Spleen (tissue), 11 donors: Measurements from ENCODE around the gene CTTN. TPM values are rescaled to one million over a fixed set of nuclear protein-coding genes. Genes with fewer than 3 reads are reported as not detected.

Source experiments
- DNase-seq: peaks from one replicate; pipeline ENCODE4 v3.0.0-alpha.2; 2020
- H3K27ac ChIP-seq, 8 donors: fragments of 200-600 bp; sonication (generic) in 7 of 8; 1 replicate in 4 of 8; 2 replicates in 4 of 8; pipeline versions ENCODE4 v1.5.0 to v1.8.0; 2016 to 2021; ENCODE audit warnings: inconsistent platforms in 4 of 8, mild to moderate bottlenecking in 4 of 8, moderate library complexity in 1 of 8
- H3K27me3 ChIP-seq, 7 donors: fragments of 200-600 bp; sonication (generic) in 6 of 7; replicated peaks in 1 of 7; 1 replicate in 4 of 7; 2 replicates in 3 of 7; pipeline versions ENCODE4 v1.5.0 to v1.8.0; 2016 to 2021; ENCODE audit warnings: inconsistent platforms in 3 of 7, mild to moderate bottlenecking in 1 of 7
- H3K36me3 ChIP-seq, 6 donors: fragments of 200-600 bp; sonication (generic) in 5 of 6; 1 replicate in 4 of 6; 2 replicates in 2 of 6; pipeline versions ENCODE4 v1.5.0 to v1.8.0; 2016 to 2021; ENCODE audit warnings: inconsistent platforms in 2 of 6
- H3K4me1 ChIP-seq, 6 donors: fragments of 200-600 bp; sonication (generic) in 5 of 6; 1 replicate in 3 of 6; 2 replicates in 3 of 6; pipeline versions ENCODE4 v1.5.0 to v1.8.0; 2016 to 2021; ENCODE audit warnings: inconsistent platforms in 3 of 6
- H3K4me3 ChIP-seq, 8 donors: fragments of 200-600 bp; sonication (generic) in 7 of 8; 1 replicate in 4 of 8; 2 replicates in 4 of 8; pipeline versions ENCODE4 v1.5.0 to v1.8.0; 2016 to 2021; ENCODE audit warnings: inconsistent platforms in 4 of 8, mild to moderate bottlenecking in 4 of 8, moderate library complexity in 2 of 8
- H3K9me3 ChIP-seq, 8 donors: fragments of 200-600 bp; sonication (generic) in 7 of 8; 1 replicate in 4 of 8; 2 replicates in 4 of 8; pipeline versions ENCODE4 v1.5.0 to v1.8.0; 2016 to 2021; ENCODE audit warnings: inconsistent platforms in 4 of 8
- POLR2A ChIP-seq, 3 donors: fragments of 450-650 bp; IDR thresholded peaks; one replicate each; pipeline ENCODE4 v1.5.1; 2017; ENCODE audit warnings: antibody characterized with exemption in 3 of 3, mild to moderate bottlenecking in 1 of 3
- POLR2AphosphoS5 ChIP-seq, 3 donors: sonication (generic); formaldehyde crosslinking; IDR thresholded peaks; one replicate each; pipeline ENCODE4 v1.5.1; 2017; ENCODE audit warnings: antibody characterized with exemption in 3 of 3
- WGBS, 5 donors: extraction: QIAGEN DNeasy Blood & Tissue Kit in 3 of 5; methylation state at CpG; one replicate each; pipeline versions ENCODE4 v1.1.5 to v1.1.7; 2013 to 2018; 5-methylcytosine and 5-hydroxymethylcytosine counted together
- intact Hi-C: fragments of 100-400 bp; cut with DNase I; formaldehyde crosslinking; loops from one replicate; pipeline ENCODE4 v1.15.0; 2023; ENCODE audit warnings: low total_unique reads
- polyA plus RNA-seq, 3 donors: library from polyadenylated mRNA; stranded (reverse); fragments of 200-250 nt; gene quantifications; one replicate each; pipeline ENCODE4 v1.2.1, GENCODE V29; 2013
- total RNA-seq, 7 donors: library from RNA; depleted of rRNA in 3 of 7; stranded (reverse); fragments of >200 nt in 3 of 7; fragmentation: NEBNext Ultra II Directional in 4 of 7; extraction: Animal tissue kit (Norgen Biotek cat#: 25700) in 4 of 7; gene quantifications; one replicate each; pipeline versions ENCODE4 v1.1.0 to v1.2.1, GENCODE V29; 2016 to 2021
- TF ChIP-seq, protein P1 (sequence below), 11 experiments: fragments of 200-600 bp in 7 of 11; fragments of 450-650 bp in 4 of 11; sonication (generic) in 4 of 11; IDR thresholded peaks in 8 of 11; conservative IDR thresholded peaks in 3 of 11; 1 replicate in 7 of 11; 2 replicates in 4 of 11; pipeline versions ENCODE4 v1.4.0 to v1.8.0; 2016 to 2021; ENCODE audit warnings: antibody characterized with exemption in 11 of 11, inconsistent platforms in 4 of 11, mild to moderate bottlenecking in 1 of 11
- donor health status: healthy with polysubstance abuse.
- donor health status: DM: no; HTN: no; CAD: no; lungs with moderate emphysema.
- donor health status: DM: no; HTN: no; CAD: no.
- donor health status: Bipolar disorder and iron deficiency.
- donor health status: healthy.
- donor health status: DM: no; HTN: no; CAD: no.
- donor health status: DM: yes; HTN: yes; CAD: no.

CTTN gene
- total and polyA plus RNA-seq, 10 donors = 18.4 to 149 (median 98.4) TPM

DNA sequence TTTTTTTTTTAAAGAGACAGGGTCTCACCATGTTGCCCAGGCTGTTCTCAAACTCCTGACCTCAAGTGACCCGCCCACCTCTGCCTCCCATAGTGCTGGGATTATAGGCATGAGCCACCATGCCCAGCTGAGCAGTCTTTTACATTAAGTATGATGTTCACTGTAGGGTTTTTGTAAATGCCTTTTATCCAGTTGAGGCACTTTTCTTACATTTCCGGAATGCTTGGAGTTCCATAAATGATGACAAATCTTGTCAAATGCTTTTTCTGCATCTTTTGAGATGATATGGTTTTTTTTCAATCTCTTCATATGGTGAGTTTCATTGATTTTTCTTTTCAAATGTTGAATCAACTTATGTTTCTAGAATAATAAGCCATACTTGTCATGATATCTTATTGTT lies 29.4 kb upstream of the CTTN start:
- H3K4me3 ChIP-seq = no peak overlapping the region
- H3K4me1 ChIP-seq = peaks cover 7 to 32% (median 21%) of the 10 kb centered on the region in 6 donors
- peaks cover 0 to 76% (median 30%) of the 10 kb centered on the region in 6 donors for H3K36me3 ChIP-seq
- TF ChIP-seq, protein P1, sequence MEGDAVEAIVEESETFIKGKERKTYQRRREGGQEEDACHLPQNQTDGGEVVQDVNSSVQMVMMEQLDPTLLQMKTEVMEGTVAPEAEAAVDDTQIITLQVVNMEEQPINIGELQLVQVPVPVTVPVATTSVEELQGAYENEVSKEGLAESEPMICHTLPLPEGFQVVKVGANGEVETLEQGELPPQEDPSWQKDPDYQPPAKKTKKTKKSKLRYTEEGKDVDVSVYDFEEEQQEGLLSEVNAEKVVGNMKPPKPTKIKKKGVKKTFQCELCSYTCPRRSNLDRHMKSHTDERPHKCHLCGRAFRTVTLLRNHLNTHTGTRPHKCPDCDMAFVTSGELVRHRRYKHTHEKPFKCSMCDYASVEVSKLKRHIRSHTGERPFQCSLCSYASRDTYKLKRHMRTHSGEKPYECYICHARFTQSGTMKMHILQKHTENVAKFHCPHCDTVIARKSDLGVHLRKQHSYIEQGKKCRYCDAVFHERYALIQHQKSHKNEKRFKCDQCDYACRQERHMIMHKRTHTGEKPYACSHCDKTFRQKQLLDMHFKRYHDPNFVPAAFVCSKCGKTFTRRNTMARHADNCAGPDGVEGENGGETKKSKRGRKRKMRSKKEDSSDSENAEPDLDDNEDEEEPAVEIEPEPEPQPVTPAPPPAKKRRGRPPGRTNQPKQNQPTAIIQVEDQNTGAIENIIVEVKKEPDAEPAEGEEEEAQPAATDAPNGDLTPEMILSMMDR (IDR thresholded peaks at IDR 0.05 in 8 of 11, conservative IDR thresholded peaks at IDR 0.05 in 3 of 11) = no peak
- TF ChIP-seq POLR2AphosphoS5 (IDR thresholded peaks at IDR 0.05) (no peak), POLR2A (IDR thresholded peaks at IDR 0.05) (no peak)
- intact Hi-C loops = no loop called here
- H3K27me3 ChIP-seq = no peaks in the 10 kb centered on the region
- H3K9me3 ChIP-seq = no peaks in the 10 kb centered on the region
- DNase-seq = no peak
- 88 to 95% (median 91%) methylated on average over 2 of the region's 2 CpGs for WGBS, 5 donors
- H3K27ac ChIP-seq = no peak overlapping the region

DNA sequence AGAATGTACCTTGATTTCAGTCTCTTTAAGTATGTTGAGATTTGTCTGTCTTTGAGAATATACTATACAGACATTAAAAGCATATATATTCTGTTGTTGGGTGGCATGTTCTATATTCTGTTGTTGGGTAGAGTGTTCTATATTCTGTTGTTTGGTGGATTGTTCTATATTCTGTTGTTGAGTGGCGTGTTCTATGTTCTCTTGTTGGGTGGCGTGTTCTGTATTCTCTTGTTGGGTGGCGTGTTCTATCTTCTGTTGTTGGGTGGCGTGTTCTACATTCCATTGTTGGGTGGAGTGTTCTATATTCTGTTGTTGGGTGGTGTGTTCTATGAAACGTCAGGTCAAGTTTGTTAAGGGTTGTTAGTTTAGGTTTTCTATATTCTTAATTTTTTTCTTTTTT lies 27.1 kb upstream of the CTTN start:
- WGBS, 5 donors = 64 to 85% (median 78%) methylated on average over 5 of the region's 5 CpGs
- TF ChIP-seq POLR2AphosphoS5 (IDR thresholded peaks at IDR 0.05) = no peak
- TF ChIP-seq, protein P1 (IDR thresholded peaks at IDR 0.05 in 8 of 11, conservative IDR thresholded peaks at IDR 0.05 in 3 of 11) = no peak
- TF ChIP-seq POLR2A (IDR thresholded peaks at IDR 0.05) = no peak
- H3K36me3 ChIP-seq = peaks cover 2 to 76% (median 44%) of the 10 kb centered on the region in 6 donors
- DNase-seq = no peak
- no peak overlapping the region for H3K27ac ChIP-seq
- no peaks in the 10 kb centered on the region for H3K9me3 ChIP-seq
- no peak overlapping the region for H3K4me3 ChIP-seq
- no peaks in the 10 kb centered on the region for H3K27me3 ChIP-seq
- H3K4me1 ChIP-seq = peaks cover 0 to 12% (median 4%) of the 10 kb centered on the region in 6 donors
- intact Hi-C loops = no loop called here

DNA sequence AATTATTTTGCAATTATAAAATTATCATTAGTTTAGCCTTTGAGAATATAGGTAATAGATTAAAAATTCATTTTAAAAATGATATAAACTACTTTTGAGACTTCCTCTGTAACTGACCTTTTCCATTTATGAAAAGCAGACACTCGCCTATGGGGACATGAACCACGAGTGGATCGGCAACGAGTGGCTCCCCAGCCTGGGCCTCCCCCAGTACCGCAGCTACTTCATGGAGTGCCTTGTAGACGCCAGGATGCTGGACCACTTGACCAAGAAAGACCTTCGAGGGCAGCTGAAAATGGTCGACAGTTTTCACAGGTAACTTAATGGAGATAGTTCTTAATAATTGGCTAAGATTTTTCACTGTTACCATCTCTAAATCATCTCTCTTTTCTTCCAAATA lies 26.3 kb upstream of the CTTN start:
- Histone ChIP-seq H3K9me3 (no peaks in the 10 kb centered on the region), H3K36me3 (peaks cover 4 to 76% (median 51%) of the 10 kb centered on the region in 6 donors), H3K4me1 (peaks cover 0 to 4% (median under 1%) of the 10 kb centered on the region in 6 donors), H3K4me3 (no peak overlapping the region), H3K27me3 (no peaks in the 10 kb centered on the region), H3K27ac (no peak overlapping the region)
- intact Hi-C loops = no loop called here
- DNase-seq = no peak
- 93 to 98% (median 95%) methylated on average over 8 of the region's 8 CpGs for WGBS, 5 donors
- no peak for TF ChIP-seq POLR2A (IDR thresholded peaks at IDR 0.05)
- TF ChIP-seq, protein P1 (IDR thresholded peaks at IDR 0.05 in 8 of 11, conservative IDR thresholded peaks at IDR 0.05 in 3 of 11) = no peak
- no peak for TF ChIP-seq POLR2AphosphoS5 (IDR thresholded peaks at IDR 0.05)

DNA sequence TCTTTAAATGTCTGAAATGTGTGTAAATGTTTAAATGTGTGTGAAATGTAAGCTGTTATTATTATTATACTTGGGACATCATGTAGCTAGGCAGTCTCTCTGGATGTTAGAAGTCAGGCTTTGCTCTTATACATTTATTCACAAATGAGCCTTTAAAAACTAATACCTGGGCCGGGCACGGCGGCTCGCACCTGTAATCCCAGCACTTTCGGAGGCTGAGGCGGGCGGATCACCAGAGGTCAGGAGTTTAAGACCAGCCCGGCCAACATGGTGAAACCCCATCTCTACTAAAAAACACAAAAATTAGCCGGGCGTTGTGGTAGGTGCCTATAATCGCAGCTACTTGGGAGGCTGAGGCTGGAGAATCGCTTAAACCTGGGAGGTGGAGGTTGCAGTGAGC lies 21.7 kb upstream of the CTTN start:
- Histone ChIP-seq H3K4me3 (no peak overlapping the region), H3K27ac (no peak overlapping the region), H3K36me3 (peaks cover 8 to 100% (median 91%) of the 10 kb centered on the region in 6 donors), H3K27me3 (no peaks in the 10 kb centered on the region), H3K4me1 (no peaks in the 10 kb centered on the region), H3K9me3 (no peaks in the 10 kb centered on the region)
- intact Hi-C loops = no loop called here
- TF ChIP-seq, protein P1 (IDR thresholded peaks at IDR 0.05 in 8 of 11, conservative IDR thresholded peaks at IDR 0.05 in 3 of 11) = no peak
- TF ChIP-seq POLR2AphosphoS5 (IDR thresholded peaks at IDR 0.05) (no peak), POLR2A (IDR thresholded peaks at IDR 0.05) (no peak)
- WGBS, 5 donors = 89 to 97% (median 96%) methylated on average over 12 of the region's 12 CpGs
- no peak for DNase-seq
